Measurements from ENCODE around the gene DHRSX. TPM values are rescaled to one million over a fixed set of nuclear protein-coding genes. Genes with fewer than 3 reads are reported as not detected.
"Not testable (repeated sequence)": the region's sequence is repeated elsewhere in the genome, so short reads cannot be mapped to it uniquely, and the experiment has no call there.

DHRSX gene
- total RNA-seq, 2 donors from 2014 or later = 19.9 to 21.9 TPM

GRCh38 chrX:2457289-2458133 lies 43.3 kb downstream of the DHRSX start:
- H3K36me3 ChIP-seq = no peaks in the 10 kb centered on the region

GRCh38 chrX:2456091-2456490 lies 44.7 kb downstream of the DHRSX start:
- H3K4me3 ChIP-seq; H3K27me3 ChIP-seq; H3K36me3 ChIP-seq; H3K27ac ChIP-seq; DNase-seq (ENCODE audit: low spot score); H3K4me1 ChIP-seq; H3K9me3 ChIP-seq: not testable (repeated sequence)

More at GRCh38 chrX:2457289-2458133, 43.3 kb downstream of the DHRSX start:
- no peaks in the 10 kb centered on the region for H3K27me3 ChIP-seq
- no peak overlapping the region for H3K27ac ChIP-seq
- no peak for DNase-seq (ENCODE audit: low spot score)
- H3K4me3 ChIP-seq = no peak overlapping the region
- no peaks in the 10 kb centered on the region for H3K9me3 ChIP-seq
- TF ChIP-seq CTCF (IDR thresholded peaks at IDR 0.05) = no peak
- peaks cover 0 to 4% of the 10 kb centered on the region in 2 donors for H3K4me1 ChIP-seq

- not testable (repeated sequence) for H3K9me3 ChIP-seq; DNase-seq (ENCODE audit: low spot score); H3K27ac ChIP-seq; H3K36me3 ChIP-seq; H3K27me3 ChIP-seq; H3K4me3 ChIP-seq; H3K4me1 ChIP-seq
Observed at GRCh38 chrX:2454620-2455019, 46.2 kb downstream of the DHRSX start.

- no peaks in the 10 kb centered on the region for H3K36me3 ChIP-seq
- H3K27ac ChIP-seq = no peak overlapping the region
- TF ChIP-seq CTCF (IDR thresholded peaks at IDR 0.05) = no peak
- H3K27me3 ChIP-seq = no peaks in the 10 kb centered on the region
- peaks cover 0 to 4% of the 10 kb centered on the region in 2 donors for H3K4me1 ChIP-seq
- no peak for DNase-seq (ENCODE audit: low spot score)
- H3K9me3 ChIP-seq = no peaks in the 10 kb centered on the region
- H3K4me3 ChIP-seq = no peak overlapping the region
Observed at GRCh38 chrX:2452799-2453198, 48.0 kb downstream of the DHRSX start.

- Histone ChIP-seq H3K4me3 (no peak overlapping the region), H3K27ac (no peak overlapping the region), H3K27me3 (no peaks in the 10 kb centered on the region), H3K9me3 (no peaks in the 10 kb centered on the region), H3K4me1 (peaks cover 0 to 4% of the 10 kb centered on the region in 2 donors), H3K36me3 (no peaks in the 10 kb centered on the region)
- TF ChIP-seq CTCF (IDR thresholded peaks at IDR 0.05) = no peak
- no peak for DNase-seq (ENCODE audit: low spot score)
Observed at GRCh38 chrX:2452317-2452784, 48.4 kb downstream of the DHRSX start.

- Histone ChIP-seq H3K36me3 (no peaks in the 10 kb centered on the region), H3K9me3 (no peaks in the 10 kb centered on the region), H3K27ac (no peak overlapping the region), H3K27me3 (no peaks in the 10 kb centered on the region), H3K4me3 (no peak overlapping the region), H3K4me1 (peaks cover 0 to 4% of the 10 kb centered on the region in 2 donors)
- no peak for TF ChIP-seq CTCF (IDR thresholded peaks at IDR 0.05)
- no peak for DNase-seq (ENCODE audit: low spot score)
Observed at GRCh38 chrX:2451501-2452316, 49.1 kb downstream of the DHRSX start.

All from right atrium auricular region (tissue), 2 donors.